T-cell (primary cell): Measurements from ENCODE around the gene HIPK4. TPM values are rescaled to one million over a fixed set of nuclear protein-coding genes. Genes with fewer than 3 reads are reported as not detected.

Source experiments
- ATAC-seq, 4 experiments: fragments of 200-7000 bp in 3 of 4; fragments of 150-1000 bp in 1 of 4; cut with Tn5 transposase; replicated peaks in 1 of 4; 1 replicate in 3 of 4; 2 replicates in 1 of 4; pipeline ENCODE4 v1.10.0; 2021; ENCODE audit warnings: moderate library complexity in 3 of 4, mild to moderate bottlenecking in 2 of 4, moderate number of reproducible peaks in 1 of 4
- CTCF ChIA-PET, 2 donors: fragments of 300-600 bp; sonication (Branson Sonifier 250); formaldehyde crosslinking; loops; one replicate each; lab custom pipeline; 2022; ENCODE audit warnings: antibody characterized with exemption in 2 of 2; lab: Charles Lee
- POLR2A ChIA-PET, 2 donors: fragments of 300-600 bp; sonication (Branson Sonifier 250); formaldehyde crosslinking; loops; one replicate each; lab custom pipeline; 2022; ENCODE audit warnings: antibody characterized with exemption in 2 of 2; lab: Charles Lee
- DNase-seq, 35 experiments: peaks; one replicate each; pipeline versions ENCODE4 v3.0.0 to v3.0.0-alpha.2; 2013 to 2023
- H3K27ac ChIP-seq: one replicate; pipeline ENCODE4 v1.5.1; 2013; ENCODE audit warnings: low read length
- H3K27me3 ChIP-seq, 2 experiments: replicated peaks in 1 of 2; 1 replicate in 1 of 2; 2 replicates in 1 of 2; pipeline versions ENCODE4 v1.6.1 to v1.7.0; 2013; ENCODE audit warnings: low read length in 1 of 2, mixed read lengths in 1 of 2; ENCODE audit not compliant: control insufficient read depth in 2 of 2, insufficient read depth in 2 of 2; ENCODE audit errors: extremely low read depth in 1 of 2
- H3K36me3 ChIP-seq, 2 donors: 1 replicate in 1 of 2; 2 replicates in 1 of 2; pipeline versions ENCODE4 v1.6.1 to v1.7.0; 2013; ENCODE audit warnings: low read length in 1 of 2; ENCODE audit not compliant: control insufficient read depth in 2 of 2, insufficient read depth in 1 of 2; ENCODE audit errors: extremely low read depth in 1 of 2
- H3K4me1 ChIP-seq, 2 experiments: 1 replicate in 1 of 2; 2 replicates in 1 of 2; pipeline versions ENCODE4 v1.6.1 to v1.7.0; 2013; ENCODE audit warnings: low read length in 2 of 2, mixed read lengths in 1 of 2; ENCODE audit not compliant: insufficient read depth in 2 of 2, control insufficient read depth in 1 of 2; ENCODE audit errors: extremely low read depth in 1 of 2
- H3K4me3 ChIP-seq, 2 donors: 1 replicate in 1 of 2; 2 replicates in 1 of 2; pipeline versions ENCODE4 v1.5.1 to v1.7.0; 2013; ENCODE audit warnings: mild to moderate bottlenecking in 2 of 2, low read length in 1 of 2, moderate library complexity in 1 of 2; ENCODE audit not compliant: control insufficient read depth in 1 of 2; ENCODE audit errors: extremely low read depth in 1 of 2
- H3K9me3 ChIP-seq: 2 replicates; pipeline ENCODE4 v1.7.0; 2013
- H3K27ac Mint-ChIP-seq, 2 donors: one replicate each; pipeline ENCODE4 v1.8.0; 2020 to 2021; ENCODE audit warnings: mild to moderate bottlenecking in 2 of 2, mixed read lengths in 2 of 2
- H3K27me3 Mint-ChIP-seq, 2 donors: one replicate each; pipeline ENCODE4 v1.8.0; 2021 to 2022; ENCODE audit warnings: mixed read lengths in 2 of 2
- H3K36me3 Mint-ChIP-seq: one replicate; pipeline ENCODE4 v1.8.0; 2021; ENCODE audit warnings: mixed read lengths
- H3K4me1 Mint-ChIP-seq, 3 donors: one replicate each; pipeline ENCODE4 v1.8.0; 2020 to 2022; ENCODE audit warnings: mixed read lengths in 3 of 3, mild to moderate bottlenecking in 1 of 3
- H3K4me3 Mint-ChIP-seq, 3 donors: one replicate each; pipeline ENCODE4 v1.8.0; 2020 to 2022; ENCODE audit warnings: mild to moderate bottlenecking in 3 of 3, mixed read lengths in 3 of 3, moderate library complexity in 3 of 3
- H3K9me3 Mint-ChIP-seq, 3 donors: one replicate each; pipeline ENCODE4 v1.8.0; 2020 to 2022; ENCODE audit warnings: mixed read lengths in 3 of 3
- WGBS: methylation state at CpG from one replicate; pipeline ENCODE4 v1.1.5; 2013; ENCODE audit warnings: missing lambda C conversion rate; ENCODE audit not compliant: insufficient coverage; 5-methylcytosine and 5-hydroxymethylcytosine counted together
- total RNA-seq, 35 experiments: library from RNA in 6 of 35; stranded (reverse) in 6 of 35; fragments of 120-200 nt in 1 of 35; gene quantifications; one replicate each; pipeline versions ENCODE4 v1.2.1 to v1.2.4 and lab custom pipeline; 2013 to 2026

Gene HIPK4
- total RNA-seq, 5 donors from 2014 or later (not counting 1 experiment from before 2014, with no cell fraction given), result 0.16 to 0.20 (median 0.18) TPM; not detected in 1

GRCh38 chr19:40414542-40415535 lies 24.9 kb upstream of the HIPK4 start:
- peaks cover 0 to 22% of the 10 kb centered on the region in 2 experiments for H3K4me1 ChIP-seq
- peaks cover 0 to 2% of the 10 kb centered on the region in 2 donors for H3K27me3 Mint-ChIP-seq
- H3K4me1 Mint-ChIP-seq, result peaks cover 16 to 25% (median 16%) of the 10 kb centered on the region in 3 donors
- no peak for ATAC-seq
- no peak overlapping the region for H3K4me3 Mint-ChIP-seq
- no peak overlapping the region for H3K27ac ChIP-seq
- no peak overlapping the region for H3K27ac Mint-ChIP-seq
- no peaks in the 10 kb centered on the region for H3K9me3 ChIP-seq
- CTCF ChIA-PET, result no interaction called here
- H3K9me3 Mint-ChIP-seq, result no peaks in the 10 kb centered on the region
- POLR2A ChIA-PET, result interaction anchor here in 1 of 2 donors (0.6 kb wide), 1 partner anchor 11 kb away, joined by 4 read pairs; no protein-coding TSS in a partner anchor
- WGBS, result 97% methylated on average over 14 of the region's 21 CpGs
- no peaks in the 10 kb centered on the region for H3K36me3 ChIP-seq
- H3K36me3 Mint-ChIP-seq, result no peaks in the 10 kb centered on the region
- H3K4me3 ChIP-seq, result no peak overlapping the region
- peaks cover 0 to 46% of the 10 kb centered on the region in 2 experiments for H3K27me3 ChIP-seq
- DNase-seq, result no peak

GRCh38 chr19:40413291-40413845 lies 23.4 kb upstream of the HIPK4 start, which contains the start of gene PRX:
PRX (minus strand) TSS chr19:40413378; CDS start chr19:40407932, 5,446 bp downstream.
- no peak within 1 kb of the TSS for H3K4me3 Mint-ChIP-seq
- no peaks in the 10 kb centered on the region for H3K9me3 ChIP-seq
- H3K4me3 ChIP-seq, result no peak within 1 kb of the TSS
- DNase-seq (no peak), ATAC-seq (no peak)
- no peak within 1 kb of the TSS for H3K27ac ChIP-seq
- H3K4me1 Mint-ChIP-seq, result peaks cover 13 to 22% (median 14%) of the 10 kb centered on the region in 3 donors
- no peaks in the 10 kb centered on the region for H3K36me3 Mint-ChIP-seq
- H3K4me1 ChIP-seq, result peaks cover 0 to 22% of the 10 kb centered on the region in 2 experiments
- H3K36me3 ChIP-seq, result no peaks in the 10 kb centered on the region
- peaks cover 0 to 46% of the 10 kb centered on the region in 2 experiments for H3K27me3 ChIP-seq
- H3K9me3 Mint-ChIP-seq, result no peaks in the 10 kb centered on the region
- H3K27me3 Mint-ChIP-seq, result peaks cover 0 to 2% of the 10 kb centered on the region in 2 donors
- ChIA-PET POLR2A (interaction anchor here (0.5 to 0.6 kb wide), 2 partner anchors 124 to 1046 kb away, joined by 4 to 11 read pairs; no protein-coding TSS in a partner anchor), CTCF (no interaction called here)
- WGBS, result 49% methylated on average over 6 of the region's 18 CpGs
- H3K27ac Mint-ChIP-seq, result no peak within 1 kb of the TSS

- H3K4me3 Mint-ChIP-seq, result no peak overlapping the region
- ATAC-seq (no peak), DNase-seq (no peak)
- Histone ChIP-seq H3K9me3 (no peaks in the 10 kb centered on the region), H3K27me3 (peaks cover 0 to 46% of the 10 kb centered on the region in 2 experiments), H3K36me3 (no peaks in the 10 kb centered on the region), H3K4me3 (no peak overlapping the region), H3K4me1 (peaks cover 0 to 27% of the 10 kb centered on the region in 2 experiments), H3K27ac (no peak overlapping the region)
- H3K27me3 Mint-ChIP-seq, result peaks cover 0 to 2% of the 10 kb centered on the region in 2 donors
- peaks cover 12 to 22% (median 17%) of the 10 kb centered on the region in 3 donors for H3K4me1 Mint-ChIP-seq
- H3K36me3 Mint-ChIP-seq, result no peaks in the 10 kb centered on the region
- 96% methylated on average over 2 of the region's 4 CpGs for WGBS
- ChIA-PET CTCF (no interaction called here), POLR2A (no interaction called here)
- no peak overlapping the region for H3K27ac Mint-ChIP-seq
- H3K9me3 Mint-ChIP-seq, result no peaks in the 10 kb centered on the region
Observed at GRCh38 chr19:40412866-40413265, 22.9 kb upstream of the HIPK4 start.

- H3K27me3 ChIP-seq, result peaks cover 0 to 42% of the 10 kb centered on the region in 2 experiments
- Mint-ChIP-seq H3K27ac (no peak overlapping the region), H3K27me3 (peaks cover 0 to 2% of the 10 kb centered on the region in 2 donors), H3K4me3 (no peak overlapping the region), H3K36me3 (no peaks in the 10 kb centered on the region), H3K4me1 (peaks cover 11 to 18% (median 17%) of the 10 kb centered on the region in 3 donors), H3K9me3 (no peaks in the 10 kb centered on the region)
- ChIA-PET POLR2A (no interaction called here), CTCF (no interaction called here)
- DNase-seq (no peak), ATAC-seq (no peak)
- peaks cover 0 to 25% of the 10 kb centered on the region in 2 experiments for H3K4me1 ChIP-seq
- no peak overlapping the region for H3K4me3 ChIP-seq
- no peak overlapping the region for H3K27ac ChIP-seq
- H3K36me3 ChIP-seq, result no peaks in the 10 kb centered on the region
- no peaks in the 10 kb centered on the region for H3K9me3 ChIP-seq
- WGBS, result 70% methylated on average over 3 of the region's 8 CpGs
Observed at GRCh38 chr19:40411958-40412499, 22.0 kb upstream of the HIPK4 start.

GRCh38 chr19:40411125-40411842 lies 21.3 kb upstream of the HIPK4 start:
- no peak for DNase-seq
- H3K36me3 Mint-ChIP-seq, result no peaks in the 10 kb centered on the region
- peaks cover 0 to 2% of the 10 kb centered on the region in 2 donors for H3K27me3 Mint-ChIP-seq
- H3K36me3 ChIP-seq, result no peaks in the 10 kb centered on the region
- CTCF ChIA-PET, result interaction anchor here in 1 of 2 donors (0.9 kb wide), 1 partner anchor 9 kb away, joined by 3 read pairs; no protein-coding TSS in a partner anchor
- H3K4me3 Mint-ChIP-seq, result no peak overlapping the region
- no peaks in the 10 kb centered on the region for H3K9me3 Mint-ChIP-seq
- H3K4me1 Mint-ChIP-seq, result peaks cover 7 to 14% (median 14%) of the 10 kb centered on the region in 3 donors
- no peak overlapping the region for H3K4me3 ChIP-seq
- H3K27me3 ChIP-seq, result peaks cover 0 to 42% of the 10 kb centered on the region in 2 experiments
- WGBS, result 72% methylated on average over 8 of the region's 16 CpGs
- no peak overlapping the region for H3K27ac Mint-ChIP-seq
- ATAC-seq, result no peak
- H3K27ac ChIP-seq, result no peak overlapping the region
- peaks cover 0 to 20% of the 10 kb centered on the region in 2 experiments for H3K4me1 ChIP-seq
- POLR2A ChIA-PET, result no interaction called here
- H3K9me3 ChIP-seq, result no peaks in the 10 kb centered on the region
